Measurements from ENCODE around the gene ARHGAP27. TPM values are rescaled to one million over a fixed set of nuclear protein-coding genes. Genes with fewer than 3 reads are reported as not detected.

The ARHGAP27 gene
- total RNA-seq, 1 donor from 2014 or later, result 75.7 TPM

DNA sequence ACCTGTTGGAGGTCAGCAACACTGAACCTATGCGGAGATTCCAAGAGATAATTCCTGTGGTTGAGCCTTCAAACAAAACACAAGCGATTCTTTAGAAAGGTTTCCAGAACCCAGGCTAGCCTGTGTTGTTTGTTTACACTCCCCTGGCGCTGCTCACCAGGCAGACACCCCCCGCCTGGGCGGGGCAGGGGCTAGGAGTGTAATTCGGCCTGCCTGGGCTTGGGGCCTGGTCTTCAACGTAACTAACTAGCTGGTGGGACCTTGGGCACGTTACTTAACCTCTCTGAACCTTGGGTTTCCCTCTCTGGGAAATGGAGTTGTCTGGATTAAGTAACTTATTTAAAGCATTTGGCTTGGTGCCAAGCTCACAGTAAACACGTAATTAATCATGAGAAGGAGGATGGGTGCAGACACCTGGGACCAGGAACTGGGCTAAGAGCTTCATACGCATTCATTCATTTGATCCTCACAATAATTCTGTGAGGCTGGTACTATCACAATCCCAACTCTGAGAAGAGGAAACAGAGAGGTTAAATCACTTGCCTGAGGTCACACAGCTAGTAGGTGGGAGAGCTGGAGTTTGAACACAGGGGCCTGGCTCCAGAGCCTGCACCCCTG is 7.6 kb upstream of the ARHGAP27 start:
- peaks cover 46% of the 10 kb centered on the region for H3K36me3 Mint-ChIP-seq (ENCODE audit: low read depth)
- no peak overlapping the region for H3K4me3 Mint-ChIP-seq
- intact Hi-C loops (cut with micrococcal nuclease), result no loop called here
- CTCF ChIA-PET, result no interaction called here
- TF ChIP-seq, protein P1, sequence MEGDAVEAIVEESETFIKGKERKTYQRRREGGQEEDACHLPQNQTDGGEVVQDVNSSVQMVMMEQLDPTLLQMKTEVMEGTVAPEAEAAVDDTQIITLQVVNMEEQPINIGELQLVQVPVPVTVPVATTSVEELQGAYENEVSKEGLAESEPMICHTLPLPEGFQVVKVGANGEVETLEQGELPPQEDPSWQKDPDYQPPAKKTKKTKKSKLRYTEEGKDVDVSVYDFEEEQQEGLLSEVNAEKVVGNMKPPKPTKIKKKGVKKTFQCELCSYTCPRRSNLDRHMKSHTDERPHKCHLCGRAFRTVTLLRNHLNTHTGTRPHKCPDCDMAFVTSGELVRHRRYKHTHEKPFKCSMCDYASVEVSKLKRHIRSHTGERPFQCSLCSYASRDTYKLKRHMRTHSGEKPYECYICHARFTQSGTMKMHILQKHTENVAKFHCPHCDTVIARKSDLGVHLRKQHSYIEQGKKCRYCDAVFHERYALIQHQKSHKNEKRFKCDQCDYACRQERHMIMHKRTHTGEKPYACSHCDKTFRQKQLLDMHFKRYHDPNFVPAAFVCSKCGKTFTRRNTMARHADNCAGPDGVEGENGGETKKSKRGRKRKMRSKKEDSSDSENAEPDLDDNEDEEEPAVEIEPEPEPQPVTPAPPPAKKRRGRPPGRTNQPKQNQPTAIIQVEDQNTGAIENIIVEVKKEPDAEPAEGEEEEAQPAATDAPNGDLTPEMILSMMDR (IDR thresholded peaks at IDR 0.05), result no peak
- H3K27ac Mint-ChIP-seq, result no peak overlapping the region
- no peaks in the 10 kb centered on the region for H3K9me3 Mint-ChIP-seq
- no peaks in the 10 kb centered on the region for H3K27me3 Mint-ChIP-seq
- POLR2A ChIA-PET, result no interaction called here
- H3K4me1 Mint-ChIP-seq, result peaks cover 13% of the 10 kb centered on the region
- no peak for DNase-seq
- no peak for ATAC-seq (ENCODE audit: low read depth)

DNA sequence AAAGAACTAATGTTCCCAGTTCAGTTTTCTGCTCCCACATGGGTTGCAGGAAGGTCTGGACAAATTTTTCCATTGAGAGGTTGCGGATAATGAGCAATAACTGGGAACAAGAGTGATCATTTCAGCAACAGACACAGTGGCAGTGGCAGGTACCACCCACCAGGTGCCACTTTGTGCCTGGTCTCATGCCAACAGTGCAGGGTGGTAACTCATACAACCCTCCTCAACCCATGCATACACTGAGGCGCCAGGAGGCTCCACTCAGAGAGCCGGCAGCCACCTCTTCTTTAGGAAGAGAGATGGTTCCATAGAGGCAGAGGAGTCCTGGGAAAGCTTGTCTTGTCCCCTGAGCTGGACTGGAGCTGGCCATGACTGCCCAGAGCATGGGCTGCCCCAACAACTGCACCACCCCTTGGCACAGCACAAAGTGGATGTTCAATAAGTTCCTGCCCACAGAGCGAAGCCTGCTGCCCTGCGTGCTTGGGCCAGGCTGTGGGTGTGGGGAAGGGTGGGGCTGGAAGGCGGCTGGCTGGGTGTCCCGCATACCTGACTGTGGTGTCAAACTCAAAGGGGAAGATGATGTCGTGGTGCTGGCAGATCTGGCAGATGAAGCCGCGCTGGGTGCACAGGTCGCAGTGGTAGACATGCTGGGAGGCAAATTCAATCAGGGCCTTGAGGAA is 6.4 kb upstream of the ARHGAP27 start:
- no peak for ATAC-seq (ENCODE audit: low read depth)
- Mint-ChIP-seq H3K27me3 (no peaks in the 10 kb centered on the region), H3K4me3 (no peak overlapping the region), H3K4me1 (peaks cover 13% of the 10 kb centered on the region), H3K9me3 (no peaks in the 10 kb centered on the region), H3K27ac (no peak overlapping the region), H3K36me3 (ENCODE audit: low read depth) (peaks cover 38% of the 10 kb centered on the region)
- DNase-seq, result no peak
- POLR2A ChIA-PET, result no interaction called here
- intact Hi-C loops (cut with micrococcal nuclease), result no loop called here
- CTCF ChIA-PET, result no interaction called here
- TF ChIP-seq, protein P1 (IDR thresholded peaks at IDR 0.05), result no peak

DNA sequence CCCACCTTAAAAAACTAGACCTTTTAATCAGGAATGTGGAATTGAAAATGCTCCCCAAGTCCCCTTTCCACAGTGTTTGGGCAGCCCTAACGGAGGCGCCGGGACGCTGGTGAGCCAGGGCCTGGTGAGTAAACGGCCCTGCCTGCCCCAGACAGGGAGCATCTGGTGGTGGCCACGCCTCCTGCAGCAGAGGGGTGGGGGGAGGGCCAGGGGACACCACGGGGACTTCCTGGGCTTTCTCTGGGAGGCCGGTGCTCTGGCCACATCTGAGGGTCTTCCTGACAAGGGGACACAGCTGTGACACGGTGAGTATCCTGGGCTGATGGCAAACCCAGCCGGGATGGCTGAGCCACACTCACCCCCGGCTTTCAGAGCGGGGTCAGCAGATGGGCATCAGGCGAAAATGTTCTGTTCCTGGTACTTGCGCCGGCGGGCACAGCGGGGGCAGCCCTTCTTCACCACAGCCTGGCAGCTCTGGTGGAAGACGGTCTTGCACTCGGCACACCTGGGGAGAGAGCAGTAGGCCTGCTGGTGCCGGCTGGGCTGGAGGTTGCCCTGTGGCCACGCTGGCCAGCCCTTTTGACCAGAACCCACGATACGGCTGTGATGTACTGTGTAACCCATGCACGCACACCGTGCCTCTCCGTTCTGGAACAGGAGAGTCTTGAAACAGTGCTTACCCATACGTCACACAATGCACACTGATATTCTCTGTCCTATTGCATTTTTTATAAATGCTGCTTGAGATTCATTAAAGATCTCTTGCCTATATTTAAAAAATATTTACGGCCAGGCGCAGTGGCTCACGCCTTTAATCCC is 5.0 kb upstream of the ARHGAP27 start:
- Mint-ChIP-seq H3K36me3 (ENCODE audit: low read depth) (peaks cover 38% of the 10 kb centered on the region), H3K27ac (no peak overlapping the region), H3K9me3 (no peaks in the 10 kb centered on the region), H3K4me1 (peaks cover 16% of the 10 kb centered on the region), H3K27me3 (no peaks in the 10 kb centered on the region), H3K4me3 (no peak overlapping the region)
- DNase-seq, result no peak
- TF ChIP-seq, protein P1 (IDR thresholded peaks at IDR 0.05), result no peak
- intact Hi-C loops (cut with micrococcal nuclease), result no loop called here
- CTCF ChIA-PET, result no interaction called here
- no peak for ATAC-seq (ENCODE audit: low read depth)
- POLR2A ChIA-PET, result no interaction called here

DNA sequence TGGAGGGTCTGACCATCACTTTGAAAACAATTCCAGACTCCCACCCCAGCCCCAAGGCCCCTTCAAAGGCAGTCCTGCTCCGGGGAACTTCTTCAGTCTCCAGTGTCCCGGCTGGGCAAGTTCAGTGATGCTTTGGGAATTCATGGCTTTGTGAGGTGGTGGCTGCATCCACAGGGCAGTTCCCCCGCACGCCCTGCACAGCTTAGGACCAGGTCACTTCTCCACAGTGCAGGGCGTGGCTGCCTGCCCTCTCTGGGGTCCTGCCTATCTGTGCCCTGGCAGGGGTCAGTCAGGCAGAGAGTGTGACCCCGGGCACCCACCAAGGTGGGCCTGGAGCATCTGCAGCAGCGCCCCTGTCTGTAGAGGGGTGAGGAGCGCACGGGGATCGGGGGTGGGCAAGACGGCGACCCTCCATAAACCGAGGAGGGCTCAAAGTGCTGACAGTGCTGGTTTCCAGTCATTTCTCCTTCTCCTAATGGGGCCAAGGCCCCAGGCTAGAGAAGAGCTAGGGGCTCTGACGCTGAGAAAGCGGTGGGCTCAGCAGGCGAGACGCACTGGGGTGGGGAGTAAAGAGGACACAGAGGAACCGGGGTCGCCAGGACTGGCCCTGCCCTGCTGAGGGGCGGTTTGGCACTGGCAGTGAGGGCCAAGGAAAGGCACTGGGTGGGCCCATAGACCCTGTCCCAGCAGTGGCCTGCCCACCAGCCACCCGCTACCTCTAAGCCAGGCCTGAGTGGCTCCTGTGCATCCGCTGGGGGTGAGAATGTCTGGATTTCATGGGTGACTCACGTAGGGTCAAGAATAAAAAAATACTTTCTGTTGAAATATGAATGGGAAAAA is 4.2 kb upstream of the ARHGAP27 start:
- Mint-ChIP-seq H3K4me3 (no peak overlapping the region), H3K9me3 (no peaks in the 10 kb centered on the region), H3K27me3 (no peaks in the 10 kb centered on the region), H3K27ac (no peak overlapping the region), H3K36me3 (ENCODE audit: low read depth) (peaks cover 38% of the 10 kb centered on the region), H3K4me1 (peaks cover 19% of the 10 kb centered on the region)
- ChIA-PET POLR2A (no interaction called here), CTCF (no interaction called here)
- TF ChIP-seq, protein P1 (IDR thresholded peaks at IDR 0.05), result no peak
- ATAC-seq (ENCODE audit: low read depth) (no peak), DNase-seq (no peak)
- intact Hi-C loops (cut with micrococcal nuclease), result no loop called here
